ENCODE results near the gene TSKU. TPM values are rescaled to one million over a fixed set of nuclear protein-coding genes. Genes with fewer than 3 reads are reported as not detected.
A peak's percentile ranks its signal among the peaks of the same experiment; 100 is the strongest.
"Not testable (repeated sequence)": the region's sequence is repeated elsewhere in the genome, so short reads cannot be mapped to it uniquely, and the experiment has no call there.

Gene TSKU
- total RNA-seq, 1 experiment from 2014 or later: 99.4 TPM

DNA sequence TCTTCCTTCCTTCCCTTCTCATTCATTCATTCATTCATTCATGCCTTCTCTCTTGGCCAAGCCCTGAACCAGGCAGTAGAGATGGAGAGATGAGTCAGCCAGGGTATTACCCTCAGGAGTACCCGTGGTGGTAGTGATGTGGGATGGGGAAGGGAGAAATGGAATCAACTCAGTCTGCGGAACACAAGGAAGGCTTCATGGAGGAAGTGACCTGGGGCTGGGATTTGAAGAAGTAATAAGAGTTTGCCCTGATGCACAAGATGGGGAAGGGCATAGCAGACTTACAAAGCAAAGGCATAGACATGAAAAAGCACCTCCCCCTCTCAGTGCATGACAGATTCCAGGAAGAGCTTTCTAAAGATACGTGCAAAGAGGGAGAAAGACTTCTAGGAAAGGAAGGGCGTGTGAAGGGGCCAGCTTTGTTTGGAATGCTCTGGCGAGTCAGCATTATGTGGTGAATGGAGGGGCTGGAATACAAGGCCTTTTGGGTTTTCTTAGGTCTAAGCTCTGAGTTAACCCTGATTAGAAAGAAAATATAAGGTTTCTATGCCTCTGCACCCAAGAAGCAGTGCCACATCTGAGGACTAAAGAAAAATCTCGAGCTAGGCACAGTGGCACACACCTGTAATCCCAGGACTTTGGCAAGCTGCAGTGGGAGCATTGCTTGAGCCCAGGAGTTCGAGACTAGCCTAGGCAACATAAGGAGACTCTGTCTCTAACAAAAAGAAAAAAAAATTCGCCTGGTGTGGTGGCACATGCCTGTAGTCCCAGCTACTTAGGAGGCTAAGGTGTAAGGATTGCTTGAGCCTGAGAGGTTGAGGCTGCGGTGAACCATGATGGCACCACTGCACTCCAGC, 41.2 kb downstream of the TSKU start:
- intact Hi-C loops (cut with micrococcal nuclease; ENCODE audit: unreplicated experiment): no loop called here
- no peaks in the 10 kb centered on the region for H3K9me2 ChIP-seq (ENCODE audit: insufficient read depth)
- H4K20me1 ChIP-seq (ENCODE audit: insufficient read depth): no peaks in the 10 kb centered on the region
- peaks cover 38% of the 10 kb centered on the region for H3K4me1 ChIP-seq (replicated peaks; ENCODE audit: insufficient read depth)
- CTCF ChIA-PET: interaction anchor here (0.5 kb wide), 1 partner anchor 96 kb away, joined by 5 read pairs; no protein-coding TSS in a partner anchor
- no peaks in the 10 kb centered on the region for H3K36me3 ChIP-seq (ENCODE audit: low read depth)
- H3F3A ChIP-seq (ENCODE audit: insufficient read depth, low read depth): peaks cover 31% of the 10 kb centered on the region
- H3K4me2 ChIP-seq: peak overlapping the region; percentile 71
- DNase-seq: peak in 1 of 2 experiments; percentile 36
- H3K79me2 ChIP-seq (ENCODE audit: low read depth): no peaks in the 10 kb centered on the region
- TF ChIP-seq EZH2 (IDR thresholded peaks at IDR 0.05; ENCODE audit: low read depth): no peak
- TF ChIP-seq CTCF (conservative IDR thresholded peaks at IDR 0.05): no peak
- no TSS peak for BruUV-seq (replicated peaks)
- H3K9me3 ChIP-seq (ENCODE audit: insufficient read depth, low read depth): no peaks in the 10 kb centered on the region
- H2AFZ ChIP-seq: no peak overlapping the region
- POLR2A ChIA-PET (ENCODE audit: unreplicated experiment): no interaction called here
- peak overlapping the region; percentile 81 for H3K27ac ChIP-seq
- no peak overlapping the region for H3K4me3 ChIP-seq
- H3K27me3 ChIP-seq (ENCODE audit: insufficient read depth, low read depth): no peaks in the 10 kb centered on the region

GRCh38 chr11:76824980-76825725, 42.0 kb downstream of the TSKU start:
- Histone ChIP-seq H4K20me1 (ENCODE audit: insufficient read depth) (no peaks in the 10 kb centered on the region), H3K27me3 (ENCODE audit: insufficient read depth, low read depth) (no peaks in the 10 kb centered on the region), H3K4me3 (no peak overlapping the region), H3K79me2 (ENCODE audit: low read depth) (no peaks in the 10 kb centered on the region), H3K9me2 (ENCODE audit: insufficient read depth) (no peaks in the 10 kb centered on the region), H3K4me1 (replicated peaks; ENCODE audit: insufficient read depth) (peaks cover 38% of the 10 kb centered on the region), H2AFZ (no peak overlapping the region), H3K9me3 (ENCODE audit: insufficient read depth, low read depth) (no peaks in the 10 kb centered on the region), H3F3A (ENCODE audit: insufficient read depth, low read depth) (peaks cover 31% of the 10 kb centered on the region), H3K27ac (peak overlapping the region; percentile 81), H3K4me2 (peak overlapping the region; percentile 71), H3K36me3 (ENCODE audit: low read depth) (no peaks in the 10 kb centered on the region)
- intact Hi-C loops (cut with micrococcal nuclease; ENCODE audit: unreplicated experiment): no loop called here
- BruUV-seq (replicated peaks): no TSS peak
- TF ChIP-seq EZH2 (IDR thresholded peaks at IDR 0.05; ENCODE audit: low read depth) (no peak), CTCF (conservative IDR thresholded peaks at IDR 0.05) (no peak)
- POLR2A ChIA-PET (ENCODE audit: unreplicated experiment): no interaction called here
- CTCF ChIA-PET: no interaction called here
- DNase-seq: peak in 1 of 2 experiments; percentile 56

DNA sequence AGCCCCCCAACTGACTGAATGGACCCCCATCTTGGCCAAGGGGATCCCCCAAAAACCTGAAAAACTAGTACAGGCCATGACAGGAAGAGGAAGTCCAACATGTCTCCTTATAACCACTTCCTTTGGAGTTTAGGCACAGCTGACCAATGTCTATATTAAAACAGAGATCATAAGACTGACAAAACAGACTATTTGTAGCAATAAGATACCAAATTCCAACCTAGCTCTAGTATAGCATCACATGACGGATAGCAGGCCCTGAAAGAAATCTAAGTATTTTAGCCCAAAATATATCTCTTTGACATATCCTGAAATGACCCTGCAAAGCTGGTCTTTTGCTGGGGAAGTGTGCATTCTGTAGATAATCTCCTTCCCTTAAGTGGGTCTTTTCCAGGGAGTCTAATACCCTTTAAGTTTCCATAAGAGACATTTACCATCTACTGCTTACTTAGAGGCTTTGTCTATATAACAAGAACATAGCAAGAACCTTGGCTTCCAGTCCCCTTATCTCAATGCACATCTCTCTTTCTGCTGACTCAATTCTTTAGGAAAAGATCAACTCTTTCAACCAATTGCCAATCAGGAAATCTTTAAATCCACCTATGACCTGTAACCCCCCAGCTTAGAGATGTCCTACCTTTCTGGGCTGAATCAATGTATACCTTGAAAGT, 42.7 kb downstream of the TSKU start:
- BruUV-seq (replicated peaks): no TSS peak
- TF ChIP-seq CTCF (conservative IDR thresholded peaks at IDR 0.05) (no peak), EZH2 (IDR thresholded peaks at IDR 0.05; ENCODE audit: low read depth) (no peak)
- H3K4me1 ChIP-seq (replicated peaks; ENCODE audit: insufficient read depth): peaks cover 38% of the 10 kb centered on the region
- intact Hi-C loops (cut with micrococcal nuclease; ENCODE audit: unreplicated experiment): no loop called here
- no peaks in the 10 kb centered on the region for H3K79me2 ChIP-seq (ENCODE audit: low read depth)
- H3K4me3 ChIP-seq: no peak overlapping the region
- no peaks in the 10 kb centered on the region for H3K27me3 ChIP-seq (ENCODE audit: insufficient read depth, low read depth)
- H3F3A ChIP-seq (ENCODE audit: insufficient read depth, low read depth): peaks cover 31% of the 10 kb centered on the region
- no peaks in the 10 kb centered on the region for H4K20me1 ChIP-seq (ENCODE audit: insufficient read depth)
- no peak for DNase-seq
- no peak overlapping the region for H2AFZ ChIP-seq
- H3K9me3 ChIP-seq (ENCODE audit: insufficient read depth, low read depth): no peaks in the 10 kb centered on the region
- peak overlapping the region; percentile 27; the same call in 1 of the 2 replicates for H3K4me2 ChIP-seq
- no peaks in the 10 kb centered on the region for H3K9me2 ChIP-seq (ENCODE audit: insufficient read depth)
- CTCF ChIA-PET: no interaction called here
- POLR2A ChIA-PET (ENCODE audit: unreplicated experiment): no interaction called here
- no peaks in the 10 kb centered on the region for H3K36me3 ChIP-seq (ENCODE audit: low read depth)
- H3K27ac ChIP-seq: peak overlapping the region; percentile 81

- H3K4me3 ChIP-seq; H3K9me3 ChIP-seq (ENCODE audit: insufficient read depth, low read depth); H3K36me3 ChIP-seq (ENCODE audit: low read depth); H3K4me2 ChIP-seq; intact Hi-C loops (cut with micrococcal nuclease; ENCODE audit: unreplicated experiment); DNase-seq; CTCF ChIA-PET; BruUV-seq (replicated peaks); H3K9me2 ChIP-seq (ENCODE audit: insufficient read depth); H3K79me2 ChIP-seq (ENCODE audit: low read depth); H3K27ac ChIP-seq; H3K27me3 ChIP-seq (ENCODE audit: insufficient read depth, low read depth); H2AFZ ChIP-seq; H4K20me1 ChIP-seq (ENCODE audit: insufficient read depth); POLR2A ChIA-PET (ENCODE audit: unreplicated experiment): not testable (repeated sequence)
- peaks cover 31% of the 10 kb centered on the region for H3F3A ChIP-seq (ENCODE audit: insufficient read depth, low read depth)
- H3K4me1 ChIP-seq (replicated peaks; ENCODE audit: insufficient read depth): peaks cover 38% of the 10 kb centered on the region
Measured at GRCh38 chr11:76826508-76826907, 43.4 kb downstream of the TSKU start.
